HG03575 (cell line): ENCODE data around the gene RNPEPL1.
"Not testable (repeated sequence)": the region's sequence is repeated elsewhere in the genome, so short reads cannot be mapped to it uniquely, and the experiment has no call there.

ENCODE experiments used
- ATAC-seq: cut with Tn5 transposase; IDR thresholded peaks from one replicate; pipeline ENCODE4 v1.9.1; 2021; ENCODE audit not compliant: unreplicated experiment, insufficient number of reproducible peaks, low FRiP score; ENCODE audit errors: extremely low read depth

RNPEPL1 gene

GRCh38 chr2:240615820-240616547 lies 47.7 kb downstream of the RNPEPL1 start:
- ATAC-seq: no peak

GRCh38 chr2:240616860-240617666 lies 48.8 kb downstream of the RNPEPL1 start:
- ATAC-seq: not testable (repeated sequence)

GRCh38 chr2:240618776-240619175 lies 50.5 kb downstream of the RNPEPL1 start:
- ATAC-seq: no peak

- no peak for ATAC-seq
Observed at GRCh38 chr2:240619506-240620148, 51.3 kb downstream of the RNPEPL1 start.

- no peak for ATAC-seq
Observed at GRCh38 chr2:240620149-240620731, 52.0 kb downstream of the RNPEPL1 start.

GRCh38 chr2:240620859-240621258 lies 52.6 kb downstream of the RNPEPL1 start:
- ATAC-seq: no peak

GRCh38 chr2:240622060-240622411 lies 53.8 kb downstream of the RNPEPL1 start:
- no peak for ATAC-seq

GRCh38 chr2:240622531-240623235 lies 54.4 kb downstream of the RNPEPL1 start:
- no peak for ATAC-seq

- no peak for ATAC-seq
Observed at GRCh38 chr2:240623531-240624010, 55.3 kb downstream of the RNPEPL1 start.

- no peak for ATAC-seq
Observed at GRCh38 chr2:240624011-240624949, 56.0 kb downstream of the RNPEPL1 start.

- ATAC-seq: no peak
Observed at GRCh38 chr2:240624950-240625621, 56.8 kb downstream of the RNPEPL1 start, which contains the start of gene GPR35. TSS of gene GPR35 (plus strand) at chr2:240625480. CDS start at chr2:240629953, 4,473 bp downstream.

- ATAC-seq: no peak
Observed at GRCh38 chr2:240626531-240627300, 58.4 kb downstream of the RNPEPL1 start.

GRCh38 chr2:240627736-240628506 lies 59.6 kb downstream of the RNPEPL1 start:
- ATAC-seq: no peak

GRCh38 chr2:240628507-240628807 lies 60.2 kb downstream of the RNPEPL1 start:
- no peak for ATAC-seq

- ATAC-seq: no peak
Observed at GRCh38 chr2:240628808-240629618, 60.7 kb downstream of the RNPEPL1 start.
